H7 (cell line): ENCODE data around the gene ZNF618. TPM values are rescaled to one million over a fixed set of nuclear protein-coding genes. Genes with fewer than 3 reads are reported as not detected.

ENCODE experiments used
- DNase-seq: peaks from one replicate; pipeline ENCODE4 v3.0.0; 2012
- H3K27me3 ChIP-seq: 2 replicates; pipeline ENCODE4 v1.6.0; 2011; ENCODE audit warnings: mild to moderate bottlenecking, low read length; ENCODE audit not compliant: control insufficient read depth, insufficient read depth
- H3K36me3 ChIP-seq: replicated peaks from 2 replicates; pipeline ENCODE4 v1.5.1; 2011; ENCODE audit warnings: low read length; ENCODE audit not compliant: control insufficient read depth, insufficient read depth
- H3K4me3 ChIP-seq: 2 replicates; pipeline ENCODE4 v1.5.1; 2011; ENCODE audit warnings: low read depth, mild to moderate bottlenecking, control low read depth, low read length, moderate library complexity; ENCODE audit not compliant: insufficient read depth
- total RNA-seq: library from RNA; depleted of rRNA; stranded (reverse); fragments of >200 nt; shearing (Covaris generic); gene quantifications from 2 replicates; pipeline ENCODE4 v1.2.3, GENCODE V29; 2014

Gene ZNF618
- total RNA-seq, 1 experiment from 2014 or later, result 6.6 TPM

GRCh38 chr9:113912816-113913215 is 36.7 kb downstream of the ZNF618 start:
- DNase-seq, result no peak
- Histone ChIP-seq H3K27me3 (no peaks in the 10 kb centered on the region), H3K4me3 (no peak overlapping the region), H3K36me3 (no peaks in the 10 kb centered on the region; the same call in 1 of the 2 replicates)

GRCh38 chr9:113913426-113914195 is 37.5 kb downstream of the ZNF618 start:
- Histone ChIP-seq H3K4me3 (no peak overlapping the region), H3K27me3 (no peaks in the 10 kb centered on the region), H3K36me3 (no peaks in the 10 kb centered on the region; the same call in 1 of the 2 replicates)
- no peak for DNase-seq

- Histone ChIP-seq H3K4me3 (no peak overlapping the region), H3K27me3 (no peaks in the 10 kb centered on the region), H3K36me3 (no peaks in the 10 kb centered on the region; the same call in 1 of the 2 replicates)
- DNase-seq, result no peak
Measured at GRCh38 chr9:113914517-113914916, 38.4 kb downstream of the ZNF618 start.

- H3K27me3 ChIP-seq, result no peaks in the 10 kb centered on the region
- no peak for DNase-seq
- H3K4me3 ChIP-seq, result no peak overlapping the region
- no peaks in the 10 kb centered on the region; the same call in 1 of the 2 replicates for H3K36me3 ChIP-seq
Measured at GRCh38 chr9:113915817-113916434, 39.8 kb downstream of the ZNF618 start.

- no peak for DNase-seq
- H3K36me3 ChIP-seq, result no peaks in the 10 kb centered on the region; the same call in 1 of the 2 replicates
- no peak overlapping the region for H3K4me3 ChIP-seq
- H3K27me3 ChIP-seq, result no peaks in the 10 kb centered on the region
Measured at GRCh38 chr9:113916931-113917330, 40.8 kb downstream of the ZNF618 start.

- H3K4me3 ChIP-seq, result no peak overlapping the region
- no peaks in the 10 kb centered on the region for H3K27me3 ChIP-seq
- H3K36me3 ChIP-seq, result no peaks in the 10 kb centered on the region
- no peak for DNase-seq
Measured at GRCh38 chr9:113918697-113919350, 42.7 kb downstream of the ZNF618 start.

- H3K4me3 ChIP-seq, result no peak overlapping the region
- no peak for DNase-seq
- no peaks in the 10 kb centered on the region for H3K36me3 ChIP-seq
- H3K27me3 ChIP-seq, result no peaks in the 10 kb centered on the region
Measured at GRCh38 chr9:113919382-113919781, 43.3 kb downstream of the ZNF618 start.

GRCh38 chr9:113919871-113920270 is 43.8 kb downstream of the ZNF618 start:
- H3K27me3 ChIP-seq, result no peaks in the 10 kb centered on the region
- no peak overlapping the region for H3K4me3 ChIP-seq
- H3K36me3 ChIP-seq, result no peaks in the 10 kb centered on the region
- DNase-seq, result no peak

GRCh38 chr9:113920872-113921271 is 44.8 kb downstream of the ZNF618 start:
- H3K27me3 ChIP-seq, result no peaks in the 10 kb centered on the region
- no peak for DNase-seq
- H3K36me3 ChIP-seq, result no peaks in the 10 kb centered on the region
- H3K4me3 ChIP-seq, result no peak overlapping the region

GRCh38 chr9:113921396-113921925 is 45.4 kb downstream of the ZNF618 start:
- Histone ChIP-seq H3K4me3 (no peak overlapping the region), H3K36me3 (no peaks in the 10 kb centered on the region), H3K27me3 (no peaks in the 10 kb centered on the region)
- DNase-seq, result no peak

GRCh38 chr9:113922160-113922559 is 46.1 kb downstream of the ZNF618 start:
- no peak for DNase-seq
- H3K36me3 ChIP-seq, result no peaks in the 10 kb centered on the region
- no peak overlapping the region for H3K4me3 ChIP-seq
- no peaks in the 10 kb centered on the region for H3K27me3 ChIP-seq

- no peak for DNase-seq
- Histone ChIP-seq H3K36me3 (no peaks in the 10 kb centered on the region), H3K4me3 (no peak overlapping the region), H3K27me3 (no peaks in the 10 kb centered on the region)
Measured at GRCh38 chr9:113926211-113926610, 50.1 kb downstream of the ZNF618 start.

- Histone ChIP-seq H3K36me3 (no peaks in the 10 kb centered on the region), H3K27me3 (no peaks in the 10 kb centered on the region), H3K4me3 (no peak overlapping the region)
- DNase-seq, result no peak
Measured at GRCh38 chr9:113927277-113927676, 51.2 kb downstream of the ZNF618 start.

GRCh38 chr9:113928269-113928668 is 52.2 kb downstream of the ZNF618 start:
- DNase-seq, result no peak
- Histone ChIP-seq H3K27me3 (no peaks in the 10 kb centered on the region), H3K4me3 (no peak overlapping the region), H3K36me3 (no peaks in the 10 kb centered on the region)
